ENCODE results near the gene INTS3.
A peak's percentile ranks its signal among the peaks of the same experiment; 100 is the strongest.

The INTS3 gene

DNA sequence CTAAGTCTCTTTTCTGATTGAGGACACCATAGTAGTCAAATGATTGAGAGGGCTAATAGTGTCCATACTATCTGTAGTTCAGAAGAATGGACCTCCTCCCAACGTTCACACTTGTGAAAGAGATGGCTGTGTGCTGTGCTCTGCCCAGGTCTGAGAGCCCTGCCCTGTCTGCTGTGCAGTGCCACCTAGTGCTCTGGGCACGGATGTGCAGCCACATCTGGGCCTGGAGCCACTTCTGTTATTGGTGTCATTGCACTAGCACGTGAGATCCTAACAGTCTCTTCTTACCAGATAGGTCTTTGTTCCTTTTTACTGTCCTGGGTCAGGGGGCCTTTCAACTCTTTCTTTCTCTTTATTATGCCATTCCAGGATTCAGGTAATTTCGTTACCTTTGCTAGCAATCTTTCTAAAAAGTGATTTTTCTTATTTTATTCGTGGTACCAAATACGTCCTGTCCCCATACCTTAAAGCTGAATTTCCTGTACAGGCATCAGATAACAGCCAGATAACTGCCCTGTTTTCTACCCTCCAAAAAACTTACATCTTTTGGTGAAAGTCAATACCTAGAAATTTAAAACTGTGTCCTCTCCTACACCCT is 21.7 kb downstream of the INTS3 start:
- H3K27ac ChIP-seq, result peak overlapping the region; percentile 19; the same call in 1 of the 2 replicates
- TF ChIP-seq ZFX (IDR thresholded peaks at IDR 0.05; ENCODE audit: borderline replicate concordance), result no peak
- TF ChIP-seq, protein P1, sequence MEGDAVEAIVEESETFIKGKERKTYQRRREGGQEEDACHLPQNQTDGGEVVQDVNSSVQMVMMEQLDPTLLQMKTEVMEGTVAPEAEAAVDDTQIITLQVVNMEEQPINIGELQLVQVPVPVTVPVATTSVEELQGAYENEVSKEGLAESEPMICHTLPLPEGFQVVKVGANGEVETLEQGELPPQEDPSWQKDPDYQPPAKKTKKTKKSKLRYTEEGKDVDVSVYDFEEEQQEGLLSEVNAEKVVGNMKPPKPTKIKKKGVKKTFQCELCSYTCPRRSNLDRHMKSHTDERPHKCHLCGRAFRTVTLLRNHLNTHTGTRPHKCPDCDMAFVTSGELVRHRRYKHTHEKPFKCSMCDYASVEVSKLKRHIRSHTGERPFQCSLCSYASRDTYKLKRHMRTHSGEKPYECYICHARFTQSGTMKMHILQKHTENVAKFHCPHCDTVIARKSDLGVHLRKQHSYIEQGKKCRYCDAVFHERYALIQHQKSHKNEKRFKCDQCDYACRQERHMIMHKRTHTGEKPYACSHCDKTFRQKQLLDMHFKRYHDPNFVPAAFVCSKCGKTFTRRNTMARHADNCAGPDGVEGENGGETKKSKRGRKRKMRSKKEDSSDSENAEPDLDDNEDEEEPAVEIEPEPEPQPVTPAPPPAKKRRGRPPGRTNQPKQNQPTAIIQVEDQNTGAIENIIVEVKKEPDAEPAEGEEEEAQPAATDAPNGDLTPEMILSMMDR (IDR thresholded peaks at IDR 0.05), result peak; percentile 100

DNA sequence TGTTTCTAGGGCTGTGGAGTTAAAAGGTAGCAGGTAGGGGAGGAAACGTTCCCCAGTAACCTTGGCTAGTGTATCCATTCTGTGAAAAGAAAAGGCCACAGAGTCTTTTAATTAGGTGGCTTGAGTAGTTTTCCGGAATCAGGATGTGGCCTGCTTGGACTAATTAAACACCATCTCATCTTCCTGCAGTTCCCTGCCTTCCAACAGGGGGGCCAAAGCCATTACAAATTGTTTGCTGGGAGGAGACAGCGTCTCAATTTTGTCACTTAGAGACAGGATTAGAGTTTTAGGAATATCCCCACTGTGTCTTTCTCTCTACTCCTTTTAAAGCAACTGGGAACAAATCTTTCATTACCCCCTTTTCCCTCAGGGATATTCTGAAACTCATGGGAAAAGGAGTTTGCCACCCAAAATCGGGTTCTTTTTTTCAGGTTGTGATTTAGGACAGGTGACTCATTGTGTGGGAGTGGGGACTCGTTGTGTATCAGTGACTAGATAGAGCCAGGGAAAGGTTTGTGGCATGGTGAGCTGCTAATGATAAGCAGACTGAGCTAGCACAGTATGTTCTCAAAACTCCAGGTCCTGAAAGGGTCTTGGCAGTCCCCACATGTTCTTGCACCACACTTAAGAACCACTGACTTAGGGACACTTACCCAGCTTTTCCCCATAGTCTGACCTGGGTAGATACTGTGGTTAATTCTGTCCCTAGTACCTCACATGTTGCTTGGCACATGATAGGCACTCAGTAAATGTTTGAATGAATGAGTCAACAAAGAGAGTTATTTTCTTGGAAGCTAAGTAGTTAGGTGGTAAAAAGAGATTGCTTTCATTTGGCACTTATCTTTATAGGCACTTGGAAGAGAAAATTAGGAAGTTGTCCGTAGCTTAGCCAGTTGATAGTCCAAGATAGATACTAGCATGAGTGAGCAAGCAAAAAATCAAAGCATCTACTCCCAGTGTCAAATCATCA is 22.5 kb downstream of the INTS3 start:
- no peak overlapping the region for H3K27ac ChIP-seq
- TF ChIP-seq ZFX (IDR thresholded peaks at IDR 0.05; ENCODE audit: borderline replicate concordance), result no peak
- TF ChIP-seq, protein P1 (IDR thresholded peaks at IDR 0.05), result no peak

DNA sequence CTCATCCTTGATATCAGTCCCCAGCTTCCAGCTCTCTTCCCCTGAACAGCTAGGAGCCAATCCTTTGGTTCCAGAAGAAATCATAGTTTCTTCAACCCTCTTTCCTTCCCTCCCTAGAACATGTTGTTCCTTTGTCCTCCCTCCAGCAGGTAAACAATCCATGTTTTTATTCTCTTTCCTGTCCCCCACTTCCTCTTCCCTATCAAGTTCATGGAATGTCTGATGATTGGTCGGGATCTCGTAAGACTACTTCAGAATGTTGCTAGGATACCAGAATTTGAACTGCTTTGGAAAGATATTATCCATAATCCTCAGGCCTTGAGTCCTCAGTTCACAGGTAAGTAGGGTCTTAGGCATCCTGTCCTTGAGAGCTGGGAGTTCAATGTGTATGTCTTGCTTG is 24.2 kb downstream of the INTS3 start:
- H3K27ac ChIP-seq, result no peak overlapping the region
- TF ChIP-seq, protein P1 (IDR thresholded peaks at IDR 0.05), result no peak
- no peak for TF ChIP-seq ZFX (IDR thresholded peaks at IDR 0.05; ENCODE audit: borderline replicate concordance)

DNA sequence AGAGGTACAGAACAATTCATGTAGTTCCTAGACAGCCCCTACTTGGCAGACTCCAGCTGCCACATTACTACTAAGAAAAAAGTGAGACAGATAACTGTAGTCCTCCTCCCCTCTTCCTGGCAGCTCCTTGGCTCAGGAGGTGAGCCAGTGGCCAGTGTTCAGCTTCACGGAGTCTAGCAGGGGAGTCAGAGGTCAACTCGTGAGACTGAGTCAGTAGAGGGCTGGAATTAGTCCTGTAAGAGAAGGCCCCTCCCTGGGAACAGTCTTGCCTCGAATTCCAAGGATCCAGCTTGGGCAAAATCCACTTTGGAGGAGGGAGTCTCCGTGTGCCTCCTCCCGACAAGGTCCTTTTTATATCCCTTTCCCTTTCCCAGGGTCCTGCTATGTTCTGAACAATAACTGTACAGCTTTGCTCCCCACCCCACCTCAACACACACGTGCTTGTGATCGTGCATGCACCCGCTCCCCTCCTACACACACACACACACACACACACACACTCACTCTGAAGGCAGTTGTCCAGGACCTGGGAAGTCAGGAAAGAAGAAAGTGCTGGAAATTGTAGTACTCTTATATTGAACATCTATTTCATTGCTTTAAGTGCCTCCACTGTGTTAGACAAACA is 24.8 kb downstream of the INTS3 start:
- TF ChIP-seq, protein P1 (IDR thresholded peaks at IDR 0.05), result no peak
- TF ChIP-seq ZFX (IDR thresholded peaks at IDR 0.05; ENCODE audit: borderline replicate concordance), result no peak
- H3K27ac ChIP-seq, result no peak overlapping the region

DNA sequence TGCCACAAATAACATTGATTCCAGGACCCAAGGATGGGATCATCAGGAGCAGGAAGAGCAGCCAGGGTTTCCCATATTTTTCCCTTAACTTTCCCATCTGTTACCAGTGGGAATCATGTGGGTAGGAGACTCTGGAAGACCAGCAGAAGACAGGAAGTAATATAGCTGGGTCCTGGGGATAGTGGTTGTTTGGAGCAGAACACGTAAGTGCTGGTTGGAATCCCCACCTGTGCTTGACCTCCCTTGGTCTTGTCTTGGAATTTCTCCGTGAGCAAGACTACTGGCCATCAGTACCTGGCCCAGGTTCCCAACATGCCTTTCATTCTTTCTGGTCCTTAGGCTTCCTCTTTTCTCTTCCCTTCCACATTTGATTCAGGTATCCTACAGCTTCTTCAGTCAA is 26.4 kb downstream of the INTS3 start:
- TF ChIP-seq, protein P1 (IDR thresholded peaks at IDR 0.05), result no peak
- TF ChIP-seq ZFX (IDR thresholded peaks at IDR 0.05; ENCODE audit: borderline replicate concordance), result no peak

DNA sequence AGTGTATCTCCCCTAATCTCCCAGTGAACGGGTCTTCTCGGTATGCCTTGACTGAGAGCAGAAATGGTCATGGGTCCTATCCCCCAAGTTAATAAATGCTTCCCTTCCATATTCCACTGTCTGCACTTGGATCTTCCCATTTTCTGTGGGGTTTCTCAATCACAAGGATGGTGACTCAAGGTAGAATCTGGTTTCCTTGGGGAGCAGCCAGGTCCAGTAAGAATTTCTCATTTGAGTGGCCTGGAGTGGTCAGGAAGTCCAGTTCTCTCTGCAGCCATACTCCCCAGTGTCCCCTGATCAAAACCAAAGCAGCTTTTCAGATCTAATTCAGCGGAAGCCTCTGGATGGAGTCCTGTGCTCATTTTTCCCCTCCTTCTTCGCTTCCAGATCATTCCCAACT is 32.6 kb downstream of the INTS3 start:
- TF ChIP-seq, protein P1 (IDR thresholded peaks at IDR 0.05), result no peak
- TF ChIP-seq ZFX (IDR thresholded peaks at IDR 0.05; ENCODE audit: borderline replicate concordance), result no peak
- H3K27ac ChIP-seq, result no peak overlapping the region

More for the DNA sequence above, 26.4 kb downstream of the INTS3 start:
- H3K27ac ChIP-seq, result no peak overlapping the region

Measured in 22Rv1 (cell line).